Measurements from ENCODE around the gene DIAPH2. TPM values are rescaled to one million over a fixed set of nuclear protein-coding genes. Genes with fewer than 3 reads are reported as not detected.
A peak's percentile ranks its signal among the peaks of the same experiment; 100 is the strongest.

The DIAPH2 gene
- total RNA-seq, 4 donors from 2014 or later = 40.2 to 52.2 (median 44.8) TPM

DNA sequence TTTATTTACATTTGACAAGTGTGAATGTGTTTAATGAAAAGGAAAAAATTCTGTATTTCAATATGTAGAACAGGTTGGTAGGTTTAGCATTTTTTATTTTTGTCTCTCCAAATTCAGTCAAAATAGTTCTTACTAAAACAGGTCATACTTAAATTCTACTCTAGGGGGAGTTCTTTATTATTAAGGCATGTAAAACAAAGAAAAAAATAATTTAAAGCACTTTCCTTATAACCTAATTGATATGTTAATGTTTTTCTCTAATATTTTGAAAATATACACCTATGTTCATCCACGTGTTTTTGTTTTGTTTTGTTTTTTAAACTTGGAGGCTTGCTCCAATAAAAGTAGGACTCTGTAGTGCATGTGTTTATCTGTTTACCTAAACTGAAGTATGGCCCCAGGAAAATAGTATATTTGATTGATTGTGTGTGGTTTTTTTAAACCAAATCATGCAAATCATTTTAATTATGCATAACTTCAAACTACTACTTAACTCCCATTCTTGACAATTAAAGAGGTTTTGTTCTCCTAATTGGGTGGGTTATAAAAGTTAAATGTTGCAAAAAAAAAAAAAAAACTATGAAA, 761.7 kb downstream of the DIAPH2 start:
- TF ChIP-seq, protein P1, sequence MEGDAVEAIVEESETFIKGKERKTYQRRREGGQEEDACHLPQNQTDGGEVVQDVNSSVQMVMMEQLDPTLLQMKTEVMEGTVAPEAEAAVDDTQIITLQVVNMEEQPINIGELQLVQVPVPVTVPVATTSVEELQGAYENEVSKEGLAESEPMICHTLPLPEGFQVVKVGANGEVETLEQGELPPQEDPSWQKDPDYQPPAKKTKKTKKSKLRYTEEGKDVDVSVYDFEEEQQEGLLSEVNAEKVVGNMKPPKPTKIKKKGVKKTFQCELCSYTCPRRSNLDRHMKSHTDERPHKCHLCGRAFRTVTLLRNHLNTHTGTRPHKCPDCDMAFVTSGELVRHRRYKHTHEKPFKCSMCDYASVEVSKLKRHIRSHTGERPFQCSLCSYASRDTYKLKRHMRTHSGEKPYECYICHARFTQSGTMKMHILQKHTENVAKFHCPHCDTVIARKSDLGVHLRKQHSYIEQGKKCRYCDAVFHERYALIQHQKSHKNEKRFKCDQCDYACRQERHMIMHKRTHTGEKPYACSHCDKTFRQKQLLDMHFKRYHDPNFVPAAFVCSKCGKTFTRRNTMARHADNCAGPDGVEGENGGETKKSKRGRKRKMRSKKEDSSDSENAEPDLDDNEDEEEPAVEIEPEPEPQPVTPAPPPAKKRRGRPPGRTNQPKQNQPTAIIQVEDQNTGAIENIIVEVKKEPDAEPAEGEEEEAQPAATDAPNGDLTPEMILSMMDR (IDR thresholded peaks at IDR 0.05) = peak in 1 of 5 experiments; percentile 28
- TF ChIP-seq EP300 (IDR thresholded peaks at IDR 0.05) (no peak), POLR2A (IDR thresholded peaks at IDR 0.05) (no peak)
- Histone ChIP-seq H3K27me3 (peaks cover 0 to 9% of the 10 kb centered on the region in 2 donors), H3K36me3 (no peaks in the 10 kb centered on the region), H3K4me3 (no peak overlapping the region), H3K27ac (no peak overlapping the region), H3K9me3 (no peaks in the 10 kb centered on the region), H3K4me1 (no peaks in the 10 kb centered on the region)
- no peak for DNase-seq (ENCODE audit: low spot score in 2 of 2)
- 76 to 88% methylated on average over 1 of the region's 1 CpG for WGBS, 2 donors

DNA sequence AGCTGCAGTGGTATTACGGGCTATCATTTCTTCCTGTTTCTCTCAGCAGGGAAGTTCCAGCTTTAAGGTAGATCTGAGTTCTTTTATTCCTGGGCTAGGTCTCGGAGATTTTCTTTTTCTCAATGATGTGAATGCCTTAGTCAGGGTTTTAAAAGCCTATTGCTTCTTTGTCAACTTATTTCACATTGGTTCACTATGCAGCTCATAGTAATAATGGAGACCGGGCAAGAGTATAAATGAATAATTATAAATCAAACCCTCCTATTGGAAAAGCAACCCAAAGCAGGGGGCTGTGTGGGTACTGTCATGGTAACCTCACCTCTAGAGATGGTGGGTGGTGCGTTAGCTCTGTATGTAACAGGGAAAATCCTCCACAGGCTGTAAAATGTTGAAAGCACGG, 762.7 kb downstream of the DIAPH2 start:
- no peak for TF ChIP-seq POLR2A (IDR thresholded peaks at IDR 0.05)
- TF ChIP-seq, protein P1 (IDR thresholded peaks at IDR 0.05) = no peak
- no peak for TF ChIP-seq EP300 (IDR thresholded peaks at IDR 0.05)
- no peaks in the 10 kb centered on the region for H3K4me1 ChIP-seq
- no peak for DNase-seq (ENCODE audit: low spot score in 2 of 2)
- 67 to 91% methylated on average over 5 of the region's 5 CpGs for whole genome bisulfite sequencing, 2 donors
- no peaks in the 10 kb centered on the region for H3K9me3 ChIP-seq
- no peak overlapping the region for H3K4me3 ChIP-seq
- no peak overlapping the region for H3K27ac ChIP-seq
- peaks cover 0 to 9% of the 10 kb centered on the region in 2 donors for H3K27me3 ChIP-seq
- no peaks in the 10 kb centered on the region for H3K36me3 ChIP-seq

GRCh38 chrX:97452283-97452682, 767.6 kb downstream of the DIAPH2 start:
- no peak for DNase-seq (ENCODE audit: low spot score in 2 of 2)
- Histone ChIP-seq H3K4me1 (no peaks in the 10 kb centered on the region), H3K27ac (no peak overlapping the region), H3K27me3 (peaks cover 0 to 9% of the 10 kb centered on the region in 2 donors), H3K9me3 (no peaks in the 10 kb centered on the region), H3K4me3 (no peak overlapping the region), H3K36me3 (no peaks in the 10 kb centered on the region)
- TF ChIP-seq EP300 (IDR thresholded peaks at IDR 0.05) = no peak
- TF ChIP-seq, protein P1 (IDR thresholded peaks at IDR 0.05) = no peak
- TF ChIP-seq POLR2A (IDR thresholded peaks at IDR 0.05) = no peak

DNA sequence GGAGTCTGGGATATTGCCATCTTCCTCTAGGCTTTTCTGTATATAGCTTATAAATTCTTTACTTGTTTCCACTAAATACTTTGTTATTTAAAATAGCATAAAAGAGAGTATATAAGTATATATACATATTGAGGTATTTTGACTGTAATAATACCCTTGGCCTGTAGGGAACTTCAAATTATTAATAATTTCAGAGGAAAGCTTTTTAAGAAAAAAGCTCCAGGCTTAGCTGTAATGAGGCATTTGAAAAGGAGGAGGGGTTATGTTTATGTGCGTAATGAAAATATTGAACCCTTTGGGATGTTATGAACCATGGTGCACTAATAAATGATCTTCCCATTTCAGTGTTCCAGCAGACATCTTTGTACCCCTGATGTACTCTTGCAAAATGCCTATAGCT, 777.1 kb downstream of the DIAPH2 start:
- no peak overlapping the region for H3K4me3 ChIP-seq
- no peaks in the 10 kb centered on the region for H3K4me1 ChIP-seq
- no peaks in the 10 kb centered on the region for H3K9me3 ChIP-seq
- H3K27me3 ChIP-seq = peaks cover 0 to 8% of the 10 kb centered on the region in 2 donors
- TF ChIP-seq EP300 (IDR thresholded peaks at IDR 0.05) = no peak
- TF ChIP-seq, protein P1 (IDR thresholded peaks at IDR 0.05) = no peak
- no peak for TF ChIP-seq POLR2A (IDR thresholded peaks at IDR 0.05)
- H3K36me3 ChIP-seq = no peaks in the 10 kb centered on the region
- 98 to 100% methylated on average over 1 of the region's 1 CpG for WGBS, 2 donors
- DNase-seq (ENCODE audit: low spot score in 2 of 2) = no peak
- H3K27ac ChIP-seq = no peak overlapping the region

GRCh38 chrX:97471071-97471470, 786.4 kb downstream of the DIAPH2 start:
- peaks cover 0 to 4% of the 10 kb centered on the region in 2 donors for H3K27me3 ChIP-seq
- H3K36me3 ChIP-seq = no peaks in the 10 kb centered on the region
- 94 to 97% methylated on average over 6 of the region's 6 CpGs for WGBS, 2 donors
- no peak overlapping the region for H3K27ac ChIP-seq
- no peak overlapping the region for H3K4me3 ChIP-seq
- no peaks in the 10 kb centered on the region for H3K4me1 ChIP-seq
- no peak for DNase-seq (ENCODE audit: low spot score in 2 of 2)
- no peaks in the 10 kb centered on the region for H3K9me3 ChIP-seq
- TF ChIP-seq POLR2A (IDR thresholded peaks at IDR 0.05) = no peak
- TF ChIP-seq, protein P1 (IDR thresholded peaks at IDR 0.05) = no peak
- TF ChIP-seq EP300 (IDR thresholded peaks at IDR 0.05) = no peak

Data from tibial nerve (tissue), 4 donors.